ENCODE results near the gene OVCH1. TPM values are rescaled to one million over a fixed set of nuclear protein-coding genes. Genes with fewer than 3 reads are reported as not detected.

OVCH1 gene
- total and polyA plus RNA-seq, 9 of the 15 experiments (the other 6 are each of a cell fraction or from before 2014, with no cell fraction given): not detected

DNA sequence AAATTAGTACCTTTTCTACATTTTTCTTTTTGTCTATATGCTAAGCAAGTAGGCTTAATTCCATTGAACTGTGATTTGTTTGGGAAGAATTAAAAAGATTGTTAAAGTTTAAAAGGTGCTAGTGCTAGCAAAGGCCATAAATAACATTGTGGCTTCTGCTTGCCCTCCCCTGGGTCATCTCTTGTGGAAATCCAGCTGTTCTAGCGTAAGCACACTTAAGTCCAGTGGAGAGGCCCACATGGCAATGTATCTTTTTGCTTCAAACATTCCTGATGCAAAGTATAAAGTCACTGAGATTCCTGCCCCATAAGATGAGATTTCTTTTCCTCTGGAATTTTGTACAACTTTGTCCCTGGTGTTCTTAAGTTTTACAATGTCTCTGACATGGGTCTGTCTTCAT lies 102.1 kb downstream of the OVCH1 start:
- 9% methylated on average over 1 of the region's 1 CpG for WGBS (ENCODE audit: insufficient coverage, low coverage, missing lambda C conversion rate)
- in situ Hi-C loops (cut with MboI): no loop called here
- no TSS peak for BruUV-seq (replicated peaks)
- H3K27me3 ChIP-seq (ENCODE audit: control insufficient read depth in 2 of 2, insufficient read depth in 2 of 2, low read length in 2 of 2): no peaks in the 10 kb centered on the region
- no peaks in the 10 kb centered on the region for H3K4me1 ChIP-seq (replicated peaks in 1 of 2; ENCODE audit: control insufficient read depth in 2 of 2, insufficient read depth in 2 of 2, low read length in 2 of 2)
- no peaks in the 10 kb centered on the region for H3K36me3 ChIP-seq (ENCODE audit: control insufficient read depth, insufficient read depth, low read length)
- no peaks in the 10 kb centered on the region for H3K79me2 ChIP-seq (ENCODE audit: control insufficient read depth, insufficient read depth, low read length)
- ATAC-seq (no peak), FAIRE-seq (no peak), DNase-seq (ENCODE audit: extremely low read depth in 1 of 4, low spot score in 3 of 4) (no peak)
- no peaks in the 10 kb centered on the region for H3K9me1 ChIP-seq (ENCODE audit: control insufficient read depth, insufficient read depth, low read length)
- H3K4me3 ChIP-seq: no peak overlapping the region
- H3K9me3 ChIP-seq (replicated peaks; ENCODE audit: control insufficient read depth, insufficient read depth, low read depth, low read length): no peaks in the 10 kb centered on the region
- intact Hi-C loops (cut with micrococcal nuclease): no loop called here
- no peak overlapping the region for H3K4me2 ChIP-seq (ENCODE audit: insufficient read depth, low read length)
- H2AFZ ChIP-seq (ENCODE audit: low read depth, low read length): no peak overlapping the region
- ChIA-PET CTCF (ENCODE audit: low intra/inter-chr PET ratio) (no interaction called here), POLR2A (interaction anchor here (0.7 to 2.0 kb wide), 2 partner anchors 14 to 74 kb away, joined by 3 to 6 read pairs; partner anchors contain the start of gene ERGIC2)
- H4K20me1 ChIP-seq (replicated peaks; ENCODE audit: control insufficient read depth, insufficient read depth, low read length): no peaks in the 10 kb centered on the region
- H3K27ac ChIP-seq (ENCODE audit: extremely low read depth, low read depth, low read length): no peak overlapping the region
- TF ChIP-seq DNMT1 (IDR thresholded peaks at IDR 0.05) (no peak), MCM2 (IDR thresholded peaks at IDR 0.05; ENCODE audit: low read depth) (no peak), ZNF707 (CRISPR knock-in tag; conservative IDR thresholded peaks at IDR 0.05) (no peak), TRIM24 (IDR thresholded peaks at IDR 0.05) (no peak)
- TF ChIP-seq, protein P1, sequence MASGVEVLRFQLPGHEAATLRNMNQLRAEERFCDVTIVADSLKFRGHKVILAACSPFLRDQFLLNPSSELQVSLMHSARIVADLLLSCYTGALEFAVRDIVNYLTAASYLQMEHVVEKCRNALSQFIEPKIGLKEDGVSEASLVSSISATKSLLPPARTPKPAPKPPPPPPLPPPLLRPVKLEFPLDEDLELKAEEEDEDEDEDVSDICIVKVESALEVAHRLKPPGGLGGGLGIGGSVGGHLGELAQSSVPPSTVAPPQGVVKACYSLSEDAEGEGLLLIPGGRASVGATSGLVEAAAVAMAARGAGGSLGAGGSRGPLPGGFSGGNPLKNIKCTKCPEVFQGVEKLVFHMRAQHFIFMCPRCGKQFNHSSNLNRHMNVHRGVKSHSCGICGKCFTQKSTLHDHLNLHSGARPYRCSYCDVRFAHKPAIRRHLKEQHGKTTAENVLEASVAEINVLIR (CRISPR knock-in tag; IDR thresholded peaks at IDR 0.05): no peak
- TF ChIP-seq, protein P2, sequence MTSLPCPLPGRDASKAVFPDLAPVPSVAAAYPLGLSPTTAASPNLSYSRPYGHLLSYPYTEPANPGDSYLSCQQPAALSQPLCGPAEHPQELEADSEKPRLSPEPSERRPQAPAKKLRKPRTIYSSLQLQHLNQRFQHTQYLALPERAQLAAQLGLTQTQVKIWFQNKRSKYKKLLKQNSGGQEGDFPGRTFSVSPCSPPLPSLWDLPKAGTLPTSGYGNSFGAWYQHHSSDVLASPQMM (CRISPR knock-in tag; IDR thresholded peaks at IDR 0.05): no peak
- TF ChIP-seq, protein P3, sequence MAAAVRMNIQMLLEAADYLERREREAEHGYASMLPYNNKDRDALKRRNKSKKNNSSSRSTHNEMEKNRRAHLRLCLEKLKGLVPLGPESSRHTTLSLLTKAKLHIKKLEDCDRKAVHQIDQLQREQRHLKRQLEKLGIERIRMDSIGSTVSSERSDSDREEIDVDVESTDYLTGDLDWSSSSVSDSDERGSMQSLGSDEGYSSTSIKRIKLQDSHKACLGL (CRISPR knock-in tag; IDR thresholded peaks at IDR 0.05; ENCODE audit: borderline replicate concordance, poor library complexity, severe bottlenecking): no peak
- H3K9ac ChIP-seq (ENCODE audit: insufficient read depth in 1 of 2, low read depth in 2 of 2, low read length in 2 of 2): no peak overlapping the region

Data from K562 (cell line).